Trophoblast cell (in vitro differentiated cells and primary cell): ENCODE data around the gene CTXND1.

Experiments used
- DNase-seq, 2 donors: peaks; one replicate each; pipeline ENCODE4 v3.0.0-alpha.2; 2016
- H2AFZ ChIP-seq: 2 replicates; pipeline ENCODE4 v1.6.1; 2013; ENCODE audit warnings: low read length, moderate library complexity, mild to moderate bottlenecking; ENCODE audit not compliant: insufficient read depth, poor library complexity
- H2AK5ac ChIP-seq: 2 replicates; pipeline ENCODE4 v1.6.1; 2013; ENCODE audit warnings: mild to moderate bottlenecking, low read length
- H2BK120ac ChIP-seq: 2 replicates; pipeline ENCODE4 v1.6.1; 2013; ENCODE audit warnings: low read length, mild to moderate bottlenecking, moderate library complexity; ENCODE audit not compliant: insufficient read depth, poor library complexity
- H2BK12ac ChIP-seq: 2 replicates; pipeline ENCODE4 v1.6.1; 2013; ENCODE audit warnings: mild to moderate bottlenecking, low read length, moderate library complexity
- H2BK5ac ChIP-seq: 2 replicates; pipeline ENCODE4 v1.6.1; 2013; ENCODE audit warnings: low read length, low read depth, moderate library complexity, mild to moderate bottlenecking; ENCODE audit not compliant: poor library complexity
- H3K14ac ChIP-seq: 2 replicates; pipeline ENCODE4 v1.6.1; 2013; ENCODE audit warnings: mild to moderate bottlenecking, low read length
- H3K18ac ChIP-seq: 2 replicates; pipeline ENCODE4 v1.6.1; 2013; ENCODE audit warnings: mild to moderate bottlenecking, low read length
- H3K23ac ChIP-seq: 2 replicates; pipeline ENCODE4 v1.6.1; 2013; ENCODE audit warnings: low read length
- H3K27ac ChIP-seq: 2 replicates; pipeline ENCODE4 v1.5.1; 2013; ENCODE audit warnings: low read depth, mild to moderate bottlenecking, inconsistent platforms, low read length, moderate library complexity
- H3K27me3 ChIP-seq: 2 replicates; pipeline ENCODE4 v1.6.1; 2013; ENCODE audit warnings: inconsistent platforms, mild to moderate bottlenecking, low read length, moderate library complexity; ENCODE audit not compliant: insufficient read depth
- H3K36me3 ChIP-seq, 2 experiments: 1 replicate in 1 of 2; 2 replicates in 1 of 2; pipeline ENCODE4 v1.6.1; 2013; ENCODE audit warnings: low read length in 2 of 2, mild to moderate bottlenecking in 2 of 2, moderate library complexity in 1 of 2; ENCODE audit not compliant: insufficient read depth in 2 of 2, control insufficient read depth in 1 of 2
- H3K4ac ChIP-seq: 2 replicates; pipeline ENCODE4 v1.6.1; 2013; ENCODE audit warnings: low read depth, mild to moderate bottlenecking, low read length, moderate library complexity
- H3K4me1 ChIP-seq, 2 experiments: 1 replicate in 1 of 2; 2 replicates in 1 of 2; pipeline ENCODE4 v1.6.1; 2013; ENCODE audit warnings: low read length in 2 of 2, mild to moderate bottlenecking in 2 of 2, moderate library complexity in 1 of 2; ENCODE audit not compliant: insufficient read depth in 2 of 2, control insufficient read depth in 1 of 2
- H3K4me2 ChIP-seq: 2 replicates; pipeline ENCODE4 v1.6.1; 2013; ENCODE audit warnings: inconsistent platforms, mild to moderate bottlenecking, low read length, moderate library complexity
- H3K4me3 ChIP-seq: 2 replicates; pipeline ENCODE4 v1.5.1; 2013; ENCODE audit warnings: mild to moderate bottlenecking, low read depth, low read length, inconsistent platforms
- H3K79me1 ChIP-seq: one replicate; pipeline ENCODE4 v1.6.1; 2013; ENCODE audit warnings: low read length
- H3K79me2 ChIP-seq: 2 replicates; pipeline ENCODE4 v1.6.1; 2013; ENCODE audit warnings: low read length, mild to moderate bottlenecking; ENCODE audit not compliant: control insufficient read depth, insufficient read depth, poor library complexity
- H3K9ac ChIP-seq: 2 replicates; pipeline ENCODE4 v1.6.1; 2013; ENCODE audit warnings: mild to moderate bottlenecking, low read length
- H3K9me3 ChIP-seq: 2 replicates; pipeline ENCODE4 v1.6.1; 2013; ENCODE audit warnings: low read depth, mild to moderate bottlenecking, control low read depth, inconsistent platforms, low read length; ENCODE audit not compliant: insufficient read depth
- H4K12ac ChIP-seq: 2 replicates; pipeline ENCODE4 v1.6.1; 2013; ENCODE audit warnings: low read depth, mild to moderate bottlenecking, low read length, moderate library complexity
- H4K8ac ChIP-seq: 2 replicates; pipeline ENCODE4 v1.6.1; 2013; ENCODE audit warnings: low read depth, mild to moderate bottlenecking, low read length, moderate library complexity
- H4K91ac ChIP-seq: one replicate; pipeline ENCODE4 v1.6.1; 2013; ENCODE audit warnings: low read depth, mild to moderate bottlenecking, low read length, moderate library complexity
- WGBS: extraction: QIAGEN DNeasy Blood & Tissue Kit; methylation state at CpG from one replicate; pipeline ENCODE4 v1.1.7; 2013; ENCODE audit warnings: missing lambda C conversion rate; ENCODE audit not compliant: insufficient read length, insufficient coverage; ENCODE audit errors: extremely low coverage; 5-methylcytosine and 5-hydroxymethylcytosine counted together

Gene CTXND1

GRCh38 chr15:80182611-80183261, 69.3 kb downstream of the CTXND1 start:
- H2BK120ac ChIP-seq, result no peak overlapping the region
- DNase-seq, result no peak
- no peak overlapping the region for H3K4me2 ChIP-seq
- H3K23ac ChIP-seq, result no peak overlapping the region
- H3K4me1 ChIP-seq, result no peaks in the 10 kb centered on the region
- H3K36me3 ChIP-seq, result peaks cover 4 to 16% of the 10 kb centered on the region in 2 experiments
- H3K27me3 ChIP-seq, result no peaks in the 10 kb centered on the region
- H2AFZ ChIP-seq, result no peak overlapping the region
- H3K9ac ChIP-seq, result no peak overlapping the region
- no peak overlapping the region for H3K18ac ChIP-seq
- no peak overlapping the region for H2AK5ac ChIP-seq
- H3K4me3 ChIP-seq, result no peak overlapping the region
- no peak overlapping the region for H4K8ac ChIP-seq
- no peaks in the 10 kb centered on the region for H3K79me1 ChIP-seq
- no peak overlapping the region for H3K14ac ChIP-seq
- H4K12ac ChIP-seq, result no peak overlapping the region
- H4K91ac ChIP-seq, result no peak overlapping the region
- no peak overlapping the region for H2BK12ac ChIP-seq
- no peaks in the 10 kb centered on the region for H3K79me2 ChIP-seq
- no peak overlapping the region for H3K4ac ChIP-seq
- H3K27ac ChIP-seq, result no peak overlapping the region
- no CpG with 5 or more reads among the region's 5 CpGs for WGBS
- no peak overlapping the region for H2BK5ac ChIP-seq
- peaks cover 2% of the 10 kb centered on the region for H3K9me3 ChIP-seq

- H2AFZ ChIP-seq, result no peak overlapping the region
- H3K9me3 ChIP-seq, result peaks cover 2% of the 10 kb centered on the region
- H4K12ac ChIP-seq, result no peak overlapping the region
- H3K4me3 ChIP-seq, result no peak overlapping the region
- no peak overlapping the region for H2AK5ac ChIP-seq
- no peak overlapping the region for H4K8ac ChIP-seq
- H3K9ac ChIP-seq, result no peak overlapping the region
- no peak overlapping the region for H4K91ac ChIP-seq
- H3K79me1 ChIP-seq, result no peaks in the 10 kb centered on the region
- H3K36me3 ChIP-seq, result peaks cover 2 to 16% of the 10 kb centered on the region in 2 experiments
- no peak overlapping the region for H2BK5ac ChIP-seq
- H3K27ac ChIP-seq, result no peak overlapping the region
- no peak overlapping the region for H2BK12ac ChIP-seq
- H3K79me2 ChIP-seq, result no peaks in the 10 kb centered on the region
- no peaks in the 10 kb centered on the region for H3K27me3 ChIP-seq
- no peak overlapping the region for H3K4ac ChIP-seq
- no peak for DNase-seq
- H3K23ac ChIP-seq, result no peak overlapping the region
- no peak overlapping the region for H2BK120ac ChIP-seq
- H3K18ac ChIP-seq, result no peak overlapping the region
- WGBS, result no CpG with 5 or more reads among the region's 10 CpGs
- no peak overlapping the region for H3K14ac ChIP-seq
- H3K4me2 ChIP-seq, result no peak overlapping the region
- no peaks in the 10 kb centered on the region for H3K4me1 ChIP-seq
Observed at GRCh38 chr15:80180986-80181385, 71.0 kb downstream of the CTXND1 start.

- no peak overlapping the region for H2BK5ac ChIP-seq
- no peaks in the 10 kb centered on the region for H3K79me1 ChIP-seq
- no peaks in the 10 kb centered on the region for H3K4me1 ChIP-seq
- no peak for DNase-seq
- H3K27me3 ChIP-seq, result no peaks in the 10 kb centered on the region
- H3K9ac ChIP-seq, result no peak overlapping the region
- H2BK12ac ChIP-seq, result no peak overlapping the region
- H3K79me2 ChIP-seq, result no peaks in the 10 kb centered on the region
- no peak overlapping the region for H4K12ac ChIP-seq
- H2AFZ ChIP-seq, result no peak overlapping the region
- no peak overlapping the region for H2AK5ac ChIP-seq
- peaks cover 0 to 14% of the 10 kb centered on the region in 2 experiments for H3K36me3 ChIP-seq
- no peak overlapping the region for H4K8ac ChIP-seq
- no peak overlapping the region for H4K91ac ChIP-seq
- H3K23ac ChIP-seq, result no peak overlapping the region
- no peaks in the 10 kb centered on the region for H3K9me3 ChIP-seq
- H3K4me2 ChIP-seq, result no peak overlapping the region
- no peak overlapping the region for H3K14ac ChIP-seq
- no peak overlapping the region for H3K4ac ChIP-seq
- H3K27ac ChIP-seq, result no peak overlapping the region
- WGBS, result no CpG with 5 or more reads among the region's 7 CpGs
- no peak overlapping the region for H3K18ac ChIP-seq
- H3K4me3 ChIP-seq, result no peak overlapping the region
- H2BK120ac ChIP-seq, result no peak overlapping the region
Observed at GRCh38 chr15:80180468-80180867, 71.5 kb downstream of the CTXND1 start.

- no peaks in the 10 kb centered on the region for H3K79me2 ChIP-seq
- no peak for DNase-seq
- H3K23ac ChIP-seq, result no peak overlapping the region
- no peak overlapping the region for H3K9ac ChIP-seq
- no CpG with 5 or more reads among the region's 16 CpGs for WGBS
- no peaks in the 10 kb centered on the region for H3K4me1 ChIP-seq
- no peaks in the 10 kb centered on the region for H3K79me1 ChIP-seq
- H2AK5ac ChIP-seq, result no peak overlapping the region
- no peak overlapping the region for H3K27ac ChIP-seq
- H3K4me2 ChIP-seq, result no peak overlapping the region
- no peak overlapping the region for H3K4me3 ChIP-seq
- no peak overlapping the region for H2BK12ac ChIP-seq
- H4K91ac ChIP-seq, result no peak overlapping the region
- no peak overlapping the region for H3K18ac ChIP-seq
- H2AFZ ChIP-seq, result no peak overlapping the region
- no peak overlapping the region for H4K8ac ChIP-seq
- no peak overlapping the region for H3K14ac ChIP-seq
- H3K4ac ChIP-seq, result no peak overlapping the region
- H2BK120ac ChIP-seq, result no peak overlapping the region
- H3K27me3 ChIP-seq, result no peaks in the 10 kb centered on the region
- H3K36me3 ChIP-seq, result peaks cover 3 to 14% of the 10 kb centered on the region in 2 experiments
- no peak overlapping the region for H2BK5ac ChIP-seq
- no peak overlapping the region for H4K12ac ChIP-seq
- no peaks in the 10 kb centered on the region for H3K9me3 ChIP-seq
Observed at GRCh38 chr15:80179935-80180334, 72.1 kb downstream of the CTXND1 start.
